Naive B cell (primary cell): ENCODE measurements around the gene SV2C. TPM values are rescaled to one million over a fixed set of nuclear protein-coding genes. Genes with fewer than 3 reads are reported as not detected.
"Not testable (repeated sequence)": the region's sequence is repeated elsewhere in the genome, so short reads cannot be mapped to it uniquely, and the experiment has no call there.

Experiments used
- ATAC-seq, 2 donors: fragments of 150-1000 bp; cut with Tn5 transposase; 2 replicates each; pipeline ENCODE4 v1.10.0; 2021; ENCODE audit warnings: low read depth in 2 of 2, mild to moderate bottlenecking in 2 of 2, moderate library complexity in 2 of 2
- DNase-seq: peaks from one replicate; pipeline ENCODE4 v3.0.0; 2022
- H3K27ac Mint-ChIP-seq, 6 donors: one replicate each; pipeline ENCODE4 v1.8.0; 2020 to 2022; ENCODE audit warnings: mild to moderate bottlenecking in 6 of 6, mixed read lengths in 6 of 6, moderate library complexity in 5 of 6, inconsistent platforms in 2 of 6
- H3K27me3 Mint-ChIP-seq, 3 donors: one replicate each; pipeline ENCODE4 v1.8.0; 2021 to 2022; ENCODE audit warnings: mixed read lengths in 3 of 3, mild to moderate bottlenecking in 1 of 3
- H3K36me3 Mint-ChIP-seq, 2 donors: one replicate each; pipeline ENCODE4 v1.8.0; 2020 to 2022; ENCODE audit warnings: mixed read lengths in 2 of 2, inconsistent platforms in 1 of 2, mild to moderate bottlenecking in 1 of 2
- H3K4me1 Mint-ChIP-seq, 3 donors: one replicate each; pipeline ENCODE4 v1.8.0; 2020 to 2022; ENCODE audit warnings: mixed read lengths in 3 of 3, inconsistent platforms in 1 of 3, mild to moderate bottlenecking in 1 of 3, moderate library complexity in 1 of 3
- H3K4me3 Mint-ChIP-seq, 8 donors: one replicate each; pipeline ENCODE4 v1.8.0; 2020 to 2022; ENCODE audit warnings: mild to moderate bottlenecking in 8 of 8, mixed read lengths in 8 of 8, moderate library complexity in 8 of 8, inconsistent platforms in 2 of 8
- H3K9me3 Mint-ChIP-seq, 7 donors: one replicate each; pipeline ENCODE4 v1.8.0; 2020 to 2022; ENCODE audit warnings: mixed read lengths in 7 of 7, mild to moderate bottlenecking in 5 of 7, inconsistent platforms in 2 of 7, moderate library complexity in 1 of 7
- polyA plus RNA-seq, 6 donors: library from polyadenylated mRNA; unstranded; fragments of 300-500 nt; fragmentation: Illumina TruSeq; gene quantifications; one replicate each; pipeline ENCODE4 v1.2.3, GENCODE V29; 2021; ENCODE audit warnings: low read depth in 6 of 6

Gene SV2C
- polyA plus RNA-seq, result not detected

GRCh38 chr5:76082772-76083554 is at the start of gene SV2C:
Gene SV2C, plus strand, starts transcription at chr5:76083383. Its CDS starts 48,368 bp downstream, at chr5:76131751.
- H3K4me1 Mint-ChIP-seq, result peaks cover 16 to 28% (median 21%) of the 10 kb centered on the region in 3 donors
- H3K27me3 Mint-ChIP-seq, result peaks cover 61 to 89% (median 84%) of the 10 kb centered on the region in 3 donors
- DNase-seq (no peak), ATAC-seq (no peak)
- no peaks in the 10 kb centered on the region for H3K36me3 Mint-ChIP-seq
- no peaks in the 10 kb centered on the region for H3K9me3 Mint-ChIP-seq
- H3K27ac Mint-ChIP-seq, result peak within 1 kb of the TSS in 1 of 6 donors; percentile 70
- peak within 1 kb of the TSS in 7 of 8 donors; percentile 68 to 86 (median 75) for H3K4me3 Mint-ChIP-seq

GRCh38 chr5:76037736-76038151 is 45.4 kb upstream of the SV2C start:
- peaks cover 42 to 48% (median 45%) of the 10 kb centered on the region in 3 donors for H3K27me3 Mint-ChIP-seq
- H3K4me3 Mint-ChIP-seq, result peak overlapping the region in 2 of 8 donors; percentile 23 to 71
- peaks cover 0 to 12% (median 5%) of the 10 kb centered on the region in 7 donors for H3K9me3 Mint-ChIP-seq
- H3K4me1 Mint-ChIP-seq, DNase-seq, H3K27ac Mint-ChIP-seq, H3K36me3 Mint-ChIP-seq, ATAC-seq: not testable (repeated sequence)

- peaks cover 0 to 5% (median 3%) of the 10 kb centered on the region in 3 donors for H3K4me1 Mint-ChIP-seq
- no peak overlapping the region for H3K27ac Mint-ChIP-seq
- H3K4me3 Mint-ChIP-seq, result peak overlapping the region in 2 of 8 donors; percentile 23 to 71
- no peak for ATAC-seq
- peaks cover 46 to 52% (median 50%) of the 10 kb centered on the region in 3 donors for H3K27me3 Mint-ChIP-seq
- H3K36me3 Mint-ChIP-seq, result no peaks in the 10 kb centered on the region
- no peak for DNase-seq
- peaks cover 0 to 12% (median 5%) of the 10 kb centered on the region in 7 donors for H3K9me3 Mint-ChIP-seq
Measured at GRCh38 chr5:76038212-76038611, 45.0 kb upstream of the SV2C start.

GRCh38 chr5:76040806-76041205 is 42.4 kb upstream of the SV2C start:
- H3K4me1 Mint-ChIP-seq, result peaks cover 0 to 5% (median 3%) of the 10 kb centered on the region in 3 donors
- DNase-seq, result no peak
- no peaks in the 10 kb centered on the region for H3K36me3 Mint-ChIP-seq
- H3K27ac Mint-ChIP-seq, result no peak overlapping the region
- peaks cover 42 to 51% (median 49%) of the 10 kb centered on the region in 3 donors for H3K27me3 Mint-ChIP-seq
- no peak overlapping the region for H3K4me3 Mint-ChIP-seq
- no peak for ATAC-seq
- peaks cover 1 to 8% (median 6%) of the 10 kb centered on the region in 7 donors for H3K9me3 Mint-ChIP-seq

- Mint-ChIP-seq H3K27ac (no peak overlapping the region), H3K27me3 (peaks cover 49 to 61% (median 52%) of the 10 kb centered on the region in 3 donors), H3K9me3 (peaks cover 0 to 8% (median 6%) of the 10 kb centered on the region in 7 donors), H3K4me3 (no peak overlapping the region), H3K36me3 (no peaks in the 10 kb centered on the region), H3K4me1 (peaks cover 0 to 5% (median 3%) of the 10 kb centered on the region in 3 donors)
- DNase-seq, result no peak
- no peak for ATAC-seq
Measured at GRCh38 chr5:76041863-76042262, 41.3 kb upstream of the SV2C start.

- Mint-ChIP-seq H3K27ac (no peak overlapping the region), H3K9me3 (peaks cover 0 to 8% (median 6%) of the 10 kb centered on the region in 7 donors), H3K4me1 (no peaks in the 10 kb centered on the region), H3K27me3 (peaks cover 24 to 42% (median 31%) of the 10 kb centered on the region in 3 donors), H3K4me3 (no peak overlapping the region), H3K36me3 (no peaks in the 10 kb centered on the region)
- DNase-seq (no peak), ATAC-seq (no peak)
Measured at GRCh38 chr5:76046741-76047140, 36.4 kb upstream of the SV2C start.

- DNase-seq, result no peak
- Mint-ChIP-seq H3K36me3 (no peaks in the 10 kb centered on the region), H3K27me3 (peaks cover 9 to 21% (median 14%) of the 10 kb centered on the region in 3 donors), H3K4me1 (no peaks in the 10 kb centered on the region), H3K27ac (no peak overlapping the region), H3K9me3 (peaks cover 0 to 13% (median 4%) of the 10 kb centered on the region in 7 donors), H3K4me3 (no peak overlapping the region)
- ATAC-seq, result no peak
Measured at GRCh38 chr5:76050134-76050533, 33.0 kb upstream of the SV2C start.

- no peaks in the 10 kb centered on the region for H3K4me1 Mint-ChIP-seq
- DNase-seq (no peak), ATAC-seq (no peak)
- peaks cover 12 to 25% (median 16%) of the 10 kb centered on the region in 3 donors for H3K27me3 Mint-ChIP-seq
- H3K9me3 Mint-ChIP-seq, result no peaks in the 10 kb centered on the region
- H3K27ac Mint-ChIP-seq, result no peak overlapping the region
- H3K4me3 Mint-ChIP-seq, result no peak overlapping the region
- no peaks in the 10 kb centered on the region for H3K36me3 Mint-ChIP-seq
Measured at GRCh38 chr5:76062502-76063041, 20.6 kb upstream of the SV2C start.

GRCh38 chr5:76065258-76065657 is 17.9 kb upstream of the SV2C start:
- peaks cover 14 to 22% (median 16%) of the 10 kb centered on the region in 3 donors for H3K27me3 Mint-ChIP-seq
- H3K4me3 Mint-ChIP-seq, result no peak overlapping the region
- H3K27ac Mint-ChIP-seq, result no peak overlapping the region
- no peaks in the 10 kb centered on the region for H3K36me3 Mint-ChIP-seq
- ATAC-seq (no peak), DNase-seq (no peak)
- peaks cover 0 to 5% (median 0%) of the 10 kb centered on the region in 7 donors for H3K9me3 Mint-ChIP-seq
- no peaks in the 10 kb centered on the region for H3K4me1 Mint-ChIP-seq

- Mint-ChIP-seq H3K4me3 (no peak overlapping the region), H3K9me3 (peaks cover 0 to 5% (median 0%) of the 10 kb centered on the region in 7 donors), H3K27ac (peak overlapping the region in 1 of 6 donors; percentile 60), H3K36me3 (no peaks in the 10 kb centered on the region), H3K4me1 (no peaks in the 10 kb centered on the region), H3K27me3 (peaks cover 26 to 32% (median 32%) of the 10 kb centered on the region in 3 donors)
- DNase-seq, result no peak
- no peak for ATAC-seq
Measured at GRCh38 chr5:76069061-76069735, 14.0 kb upstream of the SV2C start.

- Mint-ChIP-seq H3K36me3 (no peaks in the 10 kb centered on the region), H3K27me3 (peaks cover 45 to 67% (median 67%) of the 10 kb centered on the region in 3 donors)
- no peak for DNase-seq
Measured at GRCh38 chr5:76074487-76075065, 8.6 kb upstream of the SV2C start.

GRCh38 chr5:76081811-76082771 is 1.1 kb upstream of the SV2C start:
- H3K4me1 Mint-ChIP-seq, result peaks cover 16 to 28% (median 21%) of the 10 kb centered on the region in 3 donors
- H3K27ac Mint-ChIP-seq, result peak overlapping the region in 2 of 6 donors; percentile 4 to 42
- no peak for DNase-seq
- H3K36me3 Mint-ChIP-seq, result no peaks in the 10 kb centered on the region
- peak overlapping the region in 7 of 8 donors; percentile 9 to 85 (median 69) for H3K4me3 Mint-ChIP-seq
- H3K9me3 Mint-ChIP-seq, result no peaks in the 10 kb centered on the region
- no peak for ATAC-seq
- H3K27me3 Mint-ChIP-seq, result peaks cover 69 to 90% (median 80%) of the 10 kb centered on the region in 3 donors

More at GRCh38 chr5:76074487-76075065, 8.6 kb upstream of the SV2C start:
- no peak for ATAC-seq
- peaks cover 0 to 3% (median 0%) of the 10 kb centered on the region in 7 donors for H3K9me3 Mint-ChIP-seq
- H3K27ac Mint-ChIP-seq, result no peak overlapping the region
- no peaks in the 10 kb centered on the region for H3K4me1 Mint-ChIP-seq
- H3K4me3 Mint-ChIP-seq, result peak overlapping the region in 1 of 8 donors; percentile 45
